Right atrium auricular region (tissue), 2 donors: ENCODE measurements around the gene THBS4. TPM values are rescaled to one million over a fixed set of nuclear protein-coding genes. Genes with fewer than 3 reads are reported as not detected.
"Not testable (repeated sequence)": the region's sequence is repeated elsewhere in the genome, so short reads cannot be mapped to it uniquely, and the experiment has no call there.

ENCODE experiments used
- DNase-seq: peaks from one replicate; pipeline ENCODE4 v3.0.0-alpha.2; 2019; ENCODE audit warnings: low spot score
- H3K27ac ChIP-seq, 2 donors: fragments of 200-600 bp; sonication (generic); 1 replicate in 1 of 2; 2 replicates in 1 of 2; pipeline ENCODE4 v1.5.1; 2016 to 2019
- H3K27me3 ChIP-seq, 2 donors: fragments of 200-600 bp; sonication (generic); one replicate each; pipeline versions ENCODE4 v1.5.1 to v1.6.0; 2017 to 2019
- H3K36me3 ChIP-seq: fragments of 200-600 bp; sonication (generic); one replicate; pipeline ENCODE4 v1.5.1; 2016
- H3K4me1 ChIP-seq, 2 donors: fragments of 200-600 bp; sonication (generic); one replicate each; pipeline versions ENCODE4 v1.5.1 to v1.6.0; 2017 to 2019
- H3K4me3 ChIP-seq, 2 donors: fragments of 200-600 bp; sonication (generic); 1 replicate in 1 of 2; 2 replicates in 1 of 2; pipeline ENCODE4 v1.5.1; 2017 to 2019; ENCODE audit warnings: mild to moderate bottlenecking in 1 of 2, moderate library complexity in 1 of 2
- H3K9me3 ChIP-seq, 2 donors: fragments of 200-600 bp; sonication (generic); one replicate each; pipeline ENCODE4 v1.5.1; 2019
- total RNA-seq, 2 donors: library from RNA; depleted of rRNA; stranded (reverse); fragments of >200 nt; gene quantifications; one replicate each; pipeline ENCODE4 v1.1.0, GENCODE V29; 2016
- TF ChIP-seq, protein P1 (sequence below), 2 donors: fragments of 200-600 bp; sonication (generic); IDR thresholded peaks; one replicate each; pipeline ENCODE4 v1.5.1; 2019; ENCODE audit warnings: antibody characterized with exemption in 2 of 2

THBS4 gene
- total RNA-seq, 2 donors from 2014 or later: 8.5 to 91.5 TPM

DNA sequence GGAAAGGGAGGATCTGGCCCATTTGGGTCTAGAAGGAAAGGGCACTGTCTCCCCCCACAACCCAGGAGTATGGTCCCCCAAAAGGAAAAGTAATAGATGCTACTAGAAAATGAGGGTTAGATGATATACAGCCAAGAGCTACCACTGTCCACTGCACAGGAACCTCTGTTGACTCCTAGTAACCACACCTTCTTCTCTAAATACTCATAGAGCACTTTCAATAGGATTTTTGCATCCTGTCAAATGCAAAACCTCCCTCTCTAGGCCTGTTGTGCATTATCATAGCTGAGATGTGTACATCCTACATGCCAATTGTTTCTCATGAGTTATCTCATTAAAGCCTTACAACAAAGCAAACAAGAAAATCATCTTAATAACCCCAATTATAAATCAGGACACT is 66.8 kb downstream of the THBS4 start:
- TF ChIP-seq, protein P1, sequence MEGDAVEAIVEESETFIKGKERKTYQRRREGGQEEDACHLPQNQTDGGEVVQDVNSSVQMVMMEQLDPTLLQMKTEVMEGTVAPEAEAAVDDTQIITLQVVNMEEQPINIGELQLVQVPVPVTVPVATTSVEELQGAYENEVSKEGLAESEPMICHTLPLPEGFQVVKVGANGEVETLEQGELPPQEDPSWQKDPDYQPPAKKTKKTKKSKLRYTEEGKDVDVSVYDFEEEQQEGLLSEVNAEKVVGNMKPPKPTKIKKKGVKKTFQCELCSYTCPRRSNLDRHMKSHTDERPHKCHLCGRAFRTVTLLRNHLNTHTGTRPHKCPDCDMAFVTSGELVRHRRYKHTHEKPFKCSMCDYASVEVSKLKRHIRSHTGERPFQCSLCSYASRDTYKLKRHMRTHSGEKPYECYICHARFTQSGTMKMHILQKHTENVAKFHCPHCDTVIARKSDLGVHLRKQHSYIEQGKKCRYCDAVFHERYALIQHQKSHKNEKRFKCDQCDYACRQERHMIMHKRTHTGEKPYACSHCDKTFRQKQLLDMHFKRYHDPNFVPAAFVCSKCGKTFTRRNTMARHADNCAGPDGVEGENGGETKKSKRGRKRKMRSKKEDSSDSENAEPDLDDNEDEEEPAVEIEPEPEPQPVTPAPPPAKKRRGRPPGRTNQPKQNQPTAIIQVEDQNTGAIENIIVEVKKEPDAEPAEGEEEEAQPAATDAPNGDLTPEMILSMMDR (IDR thresholded peaks at IDR 0.05): no peak
- Histone ChIP-seq H3K9me3 (no peaks in the 10 kb centered on the region), H3K27me3 (no peaks in the 10 kb centered on the region), H3K36me3 (no peaks in the 10 kb centered on the region), H3K4me3 (no peak overlapping the region), H3K27ac (no peak overlapping the region), H3K4me1 (no peaks in the 10 kb centered on the region)
- DNase-seq: no peak

DNA sequence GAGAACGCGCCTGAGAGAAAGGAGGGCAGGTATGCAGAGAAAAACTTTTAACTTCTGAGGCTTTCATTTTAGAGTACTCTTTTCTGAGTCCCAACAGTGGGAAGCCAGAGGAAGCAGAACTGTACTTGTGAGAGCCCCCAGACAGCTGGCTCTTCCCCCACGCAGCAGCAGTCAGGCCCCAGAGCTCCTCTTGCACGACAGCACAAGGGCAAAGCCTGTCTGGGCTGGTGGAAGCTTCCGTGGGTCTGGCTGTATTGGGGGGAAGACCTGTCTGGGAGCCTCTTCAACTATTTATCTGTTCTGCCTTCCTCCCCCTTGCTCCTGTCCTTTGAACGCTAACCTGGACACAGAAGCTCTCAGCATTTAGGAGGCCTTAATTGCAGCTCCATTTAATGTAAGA is 68.2 kb downstream of the THBS4 start:
- Histone ChIP-seq H3K4me3 (no peak overlapping the region), H3K27ac (no peak overlapping the region), H3K4me1 (no peaks in the 10 kb centered on the region), H3K9me3 (no peaks in the 10 kb centered on the region), H3K36me3 (no peaks in the 10 kb centered on the region), H3K27me3 (no peaks in the 10 kb centered on the region)
- TF ChIP-seq, protein P1 (IDR thresholded peaks at IDR 0.05): no peak
- DNase-seq: no peak

DNA sequence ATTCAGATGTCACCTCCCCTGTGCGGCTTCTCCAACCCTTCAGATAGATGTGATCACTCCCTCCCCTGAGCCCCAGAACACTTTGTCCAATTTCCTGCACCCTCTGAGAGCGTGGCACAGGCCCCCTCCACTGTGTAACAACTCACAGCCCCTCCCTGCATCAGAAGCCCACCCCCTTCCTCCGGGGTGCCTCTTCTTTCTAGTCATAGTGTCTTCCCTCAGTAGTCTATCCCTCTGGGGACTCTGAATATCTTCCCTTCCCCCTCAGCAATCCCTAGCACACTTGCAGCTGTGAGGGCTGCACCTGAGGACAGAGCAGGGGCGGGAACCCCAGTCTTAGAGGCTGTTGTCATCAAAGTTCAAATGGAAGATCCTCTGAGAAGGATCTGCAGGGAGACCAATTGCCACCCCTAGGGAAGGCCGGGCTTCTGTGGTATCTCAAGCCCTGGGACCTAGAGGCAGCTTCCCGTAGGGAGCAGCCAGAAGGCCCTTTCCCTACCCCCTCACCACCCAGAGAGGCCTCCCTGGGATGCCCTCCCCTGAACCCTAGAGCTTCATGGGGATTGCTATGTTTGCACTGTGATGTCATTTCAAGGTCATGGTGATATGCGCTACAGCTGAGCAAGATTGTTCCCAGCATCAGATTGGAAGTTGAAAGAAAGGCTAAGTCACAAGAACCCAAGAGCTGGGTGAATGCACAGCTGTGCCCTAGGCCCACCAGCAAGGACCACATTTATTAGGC is 70.7 kb downstream of the THBS4 start:
- Histone ChIP-seq H3K4me3 (no peak overlapping the region), H3K27ac (no peak overlapping the region), H3K9me3 (no peaks in the 10 kb centered on the region), H3K4me1 (peaks cover 0 to 9% of the 10 kb centered on the region in 2 donors), H3K27me3 (no peaks in the 10 kb centered on the region), H3K36me3 (no peaks in the 10 kb centered on the region)
- DNase-seq: no peak
- TF ChIP-seq, protein P1 (IDR thresholded peaks at IDR 0.05): no peak

DNA sequence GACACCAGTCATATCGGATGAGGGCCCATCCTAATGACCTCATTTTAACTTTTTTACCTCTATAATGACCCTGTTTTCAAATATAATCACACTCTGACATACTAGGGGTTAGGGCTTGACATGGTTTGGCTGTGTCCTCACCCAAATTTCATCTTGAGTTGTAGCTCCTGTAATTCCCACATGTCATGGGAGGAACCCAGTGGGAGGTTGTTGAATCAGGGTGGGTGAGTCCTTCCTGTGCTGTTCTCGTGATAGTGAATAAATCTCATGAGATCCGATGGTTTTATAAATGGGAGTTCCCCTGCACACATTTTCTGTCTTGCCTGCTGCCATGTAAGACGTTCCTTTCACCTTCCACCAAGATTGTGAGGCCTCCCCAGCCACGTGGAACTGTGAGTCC is 71.8 kb downstream of the THBS4 start:
- TF ChIP-seq, protein P1 (IDR thresholded peaks at IDR 0.05): no peak
- Histone ChIP-seq H3K4me1 (peaks cover 0 to 9% of the 10 kb centered on the region in 2 donors), H3K36me3 (no peaks in the 10 kb centered on the region), H3K9me3 (no peaks in the 10 kb centered on the region), H3K4me3 (no peak overlapping the region), H3K27ac (no peak overlapping the region), H3K27me3 (no peaks in the 10 kb centered on the region)
- no peak for DNase-seq

DNA sequence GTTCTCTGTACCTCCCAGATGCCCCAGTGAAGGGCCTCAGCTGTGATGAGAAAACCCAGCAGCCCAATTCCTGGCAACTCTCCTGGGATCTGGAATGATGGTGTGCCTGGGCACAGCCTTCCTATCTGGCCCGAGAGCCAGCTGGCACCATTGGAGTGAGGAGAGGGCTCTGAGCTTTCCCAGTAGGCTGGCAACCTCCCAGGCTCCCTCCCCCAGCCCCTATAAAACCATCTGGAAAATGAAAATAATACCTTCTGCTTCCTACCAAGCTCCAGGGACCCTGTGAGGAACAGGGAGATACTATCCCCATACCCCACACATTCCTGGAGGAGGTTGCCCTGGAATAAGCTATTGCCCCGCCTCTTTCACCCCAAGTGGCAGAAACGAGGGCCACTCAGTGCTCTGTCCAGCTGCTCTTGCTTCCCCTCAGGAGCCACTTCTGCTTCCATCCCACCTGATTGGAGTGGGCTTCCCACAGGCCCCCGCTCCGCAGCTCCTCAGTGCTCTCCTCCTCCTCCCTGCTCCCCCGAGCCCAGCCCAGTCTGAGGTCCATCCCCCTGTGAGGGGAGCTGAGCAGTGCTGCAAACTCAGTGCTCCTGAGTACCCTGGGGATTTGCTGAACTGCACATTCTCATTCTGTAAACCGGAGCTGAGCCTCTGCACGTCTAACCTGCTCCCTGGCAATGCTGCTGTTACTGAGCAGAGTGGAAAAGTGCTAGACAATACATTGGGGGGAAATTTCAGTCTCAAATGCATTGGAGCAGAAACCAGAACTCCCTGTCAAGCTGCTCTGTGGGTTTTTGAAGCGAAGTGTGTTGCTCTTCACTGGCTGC is 74.7 kb downstream of the THBS4 start:
- H3K36me3 ChIP-seq: no peaks in the 10 kb centered on the region
- no peaks in the 10 kb centered on the region for H3K9me3 ChIP-seq
- no peak overlapping the region for H3K27ac ChIP-seq
- no peaks in the 10 kb centered on the region for H3K27me3 ChIP-seq
- H3K4me1 ChIP-seq: peaks cover 0 to 9% of the 10 kb centered on the region in 2 donors
- no peak overlapping the region for H3K4me3 ChIP-seq
- DNase-seq: no peak
- TF ChIP-seq, protein P1 (IDR thresholded peaks at IDR 0.05): no peak

DNA sequence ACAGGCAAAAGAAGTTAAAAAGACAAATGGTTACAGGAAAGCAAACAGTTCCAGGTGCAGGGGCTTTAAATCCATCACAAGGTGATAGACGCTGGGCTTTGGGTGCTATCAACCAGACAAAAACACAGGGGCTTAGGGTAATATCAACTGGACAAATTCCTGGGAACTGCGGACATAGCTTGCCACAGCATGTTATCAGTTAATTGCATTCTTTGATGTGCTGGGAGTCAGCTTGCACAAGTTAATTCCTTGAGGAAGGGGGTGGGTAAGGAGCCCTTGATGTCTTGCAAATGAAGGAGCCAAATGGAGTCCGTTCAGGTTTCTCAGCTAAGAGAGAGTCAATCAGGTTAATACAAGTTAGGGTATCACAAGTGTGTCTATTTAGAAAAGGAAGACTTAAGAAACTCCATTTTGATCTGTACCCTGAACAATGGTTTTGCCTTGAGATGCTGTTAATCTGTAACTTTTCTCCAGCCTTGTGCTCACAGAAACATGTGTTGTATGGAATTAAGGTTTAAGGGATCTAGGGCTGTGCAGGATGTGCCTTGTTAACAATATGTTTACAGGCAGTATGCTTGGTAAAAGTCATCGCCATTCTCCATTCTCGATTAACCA is 76.3 kb downstream of the THBS4 start:
- not testable (repeated sequence) for DNase-seq, H3K4me3 ChIP-seq, H3K27me3 ChIP-seq, H3K4me1 ChIP-seq, H3K36me3 ChIP-seq, H3K27ac ChIP-seq, H3K9me3 ChIP-seq
